PC-3 (cell line): ENCODE measurements around the gene FCN3.

Source experiments
- CTCF ChIP-seq: fragments of 300-600 bp; sonication (generic); conservative IDR thresholded peaks from 2 replicates; pipeline ENCODE4 v1.5.1; 2017; ENCODE audit warnings: antibody characterized with exemption, low read depth, mild to moderate bottlenecking, low read length
- EZH2 ChIP-seq: fragments of 300-600 bp; sonication (generic); IDR thresholded peaks from one replicate; pipeline ENCODE4 v1.6.1; 2017; ENCODE audit warnings: antibody characterized with exemption, mild to moderate bottlenecking, low read length; ENCODE audit not compliant: unreplicated experiment
- EZH2phosphoT487 ChIP-seq: fragments of 300-600 bp; sonication (generic); IDR thresholded peaks from 2 replicates; pipeline ENCODE4 v1.6.1; 2018; ENCODE audit warnings: mild to moderate bottlenecking, antibody characterized with exemption, low read length, borderline replicate concordance

GRCh38 chr1:27365372-27366112 lies 9.1 kb downstream of the FCN3 start:
- TF ChIP-seq CTCF (no peak), EZH2 (no peak), EZH2phosphoT487 (no peak)
